Measurements from ENCODE around the gene ANG. TPM values are rescaled to one million over a fixed set of nuclear protein-coding genes. Genes with fewer than 3 reads are reported as not detected.
"Not testable (repeated sequence)": the region's sequence is repeated elsewhere in the genome, so short reads cannot be mapped to it uniquely, and the experiment has no call there.

Gene ANG
- total RNA-seq, 3 donors from 2014 or later: 25.0 to 50.1 (median 41.0) TPM

DNA sequence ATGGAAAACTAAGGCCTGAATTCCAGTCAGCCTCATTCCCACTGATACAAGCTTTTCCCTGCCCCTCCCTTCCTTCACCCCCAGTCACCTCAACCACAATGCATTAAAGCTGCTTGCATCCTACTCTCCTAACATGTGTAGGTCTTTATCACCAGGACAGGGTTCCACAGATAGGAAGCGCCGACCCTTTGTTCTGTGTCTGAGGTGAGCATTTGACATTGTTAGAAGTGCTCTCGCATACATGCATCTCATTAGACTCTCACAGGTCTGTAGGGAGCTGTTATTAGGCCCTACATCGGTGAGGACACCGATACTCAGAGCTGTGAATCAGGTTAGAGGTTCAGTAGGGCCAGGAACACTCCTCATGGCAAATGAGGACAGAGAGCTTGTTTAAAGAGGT is 43.9 kb downstream of the ANG start:
- DNase-seq (no peak), ATAC-seq (no peak)
- Histone ChIP-seq H3K4me1 (ENCODE audit: low read depth) (no peaks in the 10 kb centered on the region), H3K4me3 (no peak overlapping the region), H3K36me3 (ENCODE audit: low read depth) (no peaks in the 10 kb centered on the region), H3K9me3 (no peaks in the 10 kb centered on the region)
- intact Hi-C loops (cut with DNase I, micrococcal nuclease): no loop called here
- TF ChIP-seq, protein P1, sequence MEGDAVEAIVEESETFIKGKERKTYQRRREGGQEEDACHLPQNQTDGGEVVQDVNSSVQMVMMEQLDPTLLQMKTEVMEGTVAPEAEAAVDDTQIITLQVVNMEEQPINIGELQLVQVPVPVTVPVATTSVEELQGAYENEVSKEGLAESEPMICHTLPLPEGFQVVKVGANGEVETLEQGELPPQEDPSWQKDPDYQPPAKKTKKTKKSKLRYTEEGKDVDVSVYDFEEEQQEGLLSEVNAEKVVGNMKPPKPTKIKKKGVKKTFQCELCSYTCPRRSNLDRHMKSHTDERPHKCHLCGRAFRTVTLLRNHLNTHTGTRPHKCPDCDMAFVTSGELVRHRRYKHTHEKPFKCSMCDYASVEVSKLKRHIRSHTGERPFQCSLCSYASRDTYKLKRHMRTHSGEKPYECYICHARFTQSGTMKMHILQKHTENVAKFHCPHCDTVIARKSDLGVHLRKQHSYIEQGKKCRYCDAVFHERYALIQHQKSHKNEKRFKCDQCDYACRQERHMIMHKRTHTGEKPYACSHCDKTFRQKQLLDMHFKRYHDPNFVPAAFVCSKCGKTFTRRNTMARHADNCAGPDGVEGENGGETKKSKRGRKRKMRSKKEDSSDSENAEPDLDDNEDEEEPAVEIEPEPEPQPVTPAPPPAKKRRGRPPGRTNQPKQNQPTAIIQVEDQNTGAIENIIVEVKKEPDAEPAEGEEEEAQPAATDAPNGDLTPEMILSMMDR (IDR thresholded peaks at IDR 0.05): no peak

DNA sequence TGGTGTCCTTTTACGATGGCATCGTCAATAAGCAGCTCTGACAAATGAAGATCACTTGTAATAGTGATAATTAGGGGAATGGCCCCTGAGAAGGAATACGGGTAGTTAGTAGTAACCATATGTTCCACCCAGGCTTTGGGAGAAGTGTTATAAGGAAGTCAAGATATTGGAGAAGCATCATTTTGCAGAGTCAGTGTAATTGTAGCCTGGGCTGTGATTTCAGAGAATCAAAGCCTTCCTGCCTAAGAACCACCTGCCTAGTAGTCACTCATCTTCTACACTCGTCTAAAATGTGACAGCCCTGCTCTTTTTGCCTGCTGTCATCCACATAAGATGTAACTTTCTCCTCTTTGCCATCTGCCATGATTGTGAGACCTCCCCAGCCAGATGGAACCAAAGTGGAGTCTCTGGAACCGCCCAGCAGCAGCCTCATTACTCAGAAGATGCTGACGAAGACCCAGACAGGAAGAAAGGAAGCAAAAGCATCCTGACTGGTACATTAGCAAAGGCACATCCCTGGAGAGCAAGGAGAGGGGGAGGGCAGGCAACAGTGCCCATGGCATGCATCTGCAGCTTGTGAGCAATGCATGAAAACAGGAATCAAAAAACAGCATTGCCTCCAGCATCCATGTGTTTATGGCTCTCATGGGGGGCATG is 44.5 kb downstream of the ANG start:
- intact Hi-C loops (cut with DNase I, micrococcal nuclease): no loop called here
- peak; percentile 39 for ATAC-seq

DNA sequence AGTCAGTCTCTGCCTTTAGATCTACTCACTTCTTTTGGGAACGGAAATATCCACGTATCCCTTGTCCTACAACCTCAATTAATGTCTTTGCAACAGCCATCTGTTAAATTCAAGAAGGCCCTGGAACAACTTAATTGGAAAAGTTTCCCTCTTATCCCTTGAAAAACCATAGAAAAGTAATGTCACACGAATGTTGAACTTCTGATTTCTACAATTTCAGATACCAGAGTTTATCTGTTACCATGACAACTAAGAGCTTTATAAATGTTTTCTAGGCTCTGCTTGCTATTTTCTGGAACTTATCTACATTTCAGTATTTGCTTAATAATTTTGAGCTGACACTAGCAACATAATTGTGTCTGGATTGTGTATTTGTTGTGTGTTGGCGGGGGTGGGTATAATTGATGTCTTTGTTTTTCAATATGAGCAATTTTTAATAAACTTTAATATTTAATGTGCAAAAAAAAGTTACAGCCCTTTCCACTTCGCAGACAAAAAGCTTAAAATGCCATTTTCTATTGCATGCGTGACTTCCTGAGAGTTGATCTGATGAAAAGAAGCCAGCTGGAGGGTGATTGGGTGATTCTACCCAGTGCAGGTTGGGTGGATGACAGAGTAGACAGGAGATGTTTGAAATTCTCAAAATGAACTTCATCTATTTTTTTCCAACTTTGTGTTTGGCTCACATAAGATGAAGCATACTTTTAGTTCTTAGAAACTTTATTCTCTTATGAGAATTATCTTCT is 45.3 kb downstream of the ANG start:
- Histone ChIP-seq H3K4me1 (ENCODE audit: low read depth) (no peaks in the 10 kb centered on the region), H3K4me3 (no peak overlapping the region), H3K9me3 (no peaks in the 10 kb centered on the region), H3K36me3 (ENCODE audit: low read depth) (no peaks in the 10 kb centered on the region)
- TF ChIP-seq, protein P1 (IDR thresholded peaks at IDR 0.05): no peak
- intact Hi-C loops (cut with DNase I, micrococcal nuclease): no loop called here
- ATAC-seq: no peak
- DNase-seq: no peak

More for the DNA sequence above, 44.5 kb downstream of the ANG start:
- no peaks in the 10 kb centered on the region for H3K36me3 ChIP-seq (ENCODE audit: low read depth)
- H3K4me1 ChIP-seq (ENCODE audit: low read depth): no peaks in the 10 kb centered on the region
- H3K4me3 ChIP-seq: no peak overlapping the region
- TF ChIP-seq, protein P1 (IDR thresholded peaks at IDR 0.05): no peak
- DNase-seq: no peak
- H3K9me3 ChIP-seq: no peaks in the 10 kb centered on the region

DNA sequence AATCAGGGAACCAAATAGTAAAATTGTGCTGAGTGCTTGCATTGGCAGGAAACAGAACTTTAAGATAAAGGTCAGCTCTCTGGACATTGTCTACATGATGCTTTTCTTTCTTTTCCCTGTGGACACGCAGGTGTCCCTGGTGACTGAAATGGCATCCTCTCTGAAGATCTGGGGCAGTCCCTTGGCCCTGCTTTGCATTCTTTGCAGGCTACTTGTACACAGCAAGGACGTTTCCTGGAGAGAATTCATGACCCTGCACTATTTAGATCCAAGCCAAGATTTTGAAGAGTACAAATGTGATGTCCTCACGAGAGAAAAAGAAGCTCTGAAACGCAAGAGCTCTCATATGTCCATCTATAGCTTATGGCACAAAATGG is 45.9 kb downstream of the ANG start:
- Histone ChIP-seq H3K9me3 (no peaks in the 10 kb centered on the region), H3K4me3 (no peak overlapping the region), H3K4me1 (ENCODE audit: low read depth) (no peaks in the 10 kb centered on the region), H3K36me3 (ENCODE audit: low read depth) (no peaks in the 10 kb centered on the region)
- TF ChIP-seq, protein P1 (IDR thresholded peaks at IDR 0.05): no peak
- DNase-seq: no peak
- no peak for ATAC-seq
- intact Hi-C loops (cut with DNase I, micrococcal nuclease): no loop called here

- H3K9me3 ChIP-seq; intact Hi-C loops (cut with DNase I, micrococcal nuclease): not testable (repeated sequence)
Observed at GRCh38 chr14:20738292-20738691, 49.7 kb downstream of the ANG start.

DNA sequence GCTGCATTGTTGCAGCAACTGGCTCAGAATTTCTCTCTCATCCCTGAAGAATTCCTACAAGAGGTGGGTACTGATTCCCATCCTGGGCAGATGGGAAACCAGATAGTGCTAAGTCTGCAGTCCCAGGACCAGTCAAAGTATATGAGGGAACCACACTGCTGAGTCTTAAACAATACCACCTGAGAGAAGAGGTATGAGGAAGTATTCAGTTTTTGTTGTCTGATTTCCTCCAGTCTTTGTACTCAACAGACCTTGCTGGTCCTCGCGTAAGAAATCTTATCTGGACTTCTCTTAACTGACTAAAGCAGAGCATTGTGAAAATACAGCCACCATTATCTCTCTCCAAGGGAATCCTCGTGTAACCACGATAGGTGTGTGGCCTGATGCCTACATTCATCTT is 53.6 kb downstream of the ANG start:
- Histone ChIP-seq H3K9me3 (no peaks in the 10 kb centered on the region), H3K36me3 (ENCODE audit: low read depth) (no peaks in the 10 kb centered on the region), H3K4me3 (no peak overlapping the region), H3K4me1 (ENCODE audit: low read depth) (no peaks in the 10 kb centered on the region)
- DNase-seq (no peak), ATAC-seq (peak; percentile 23)
- TF ChIP-seq, protein P1 (IDR thresholded peaks at IDR 0.05): no peak
- intact Hi-C loops (cut with DNase I, micrococcal nuclease): no loop called here

More at GRCh38 chr14:20738292-20738691, 49.7 kb downstream of the ANG start:
- ATAC-seq; H3K4me1 ChIP-seq (ENCODE audit: low read depth); H3K36me3 ChIP-seq (ENCODE audit: low read depth); H3K4me3 ChIP-seq; DNase-seq: not testable (repeated sequence)
